HepG2 (cell line): ENCODE data around the gene FALEC. TPM values are rescaled to one million over a fixed set of nuclear protein-coding genes. Genes with fewer than 3 reads are reported as not detected.

Experiments
- ATAC-seq: fragments of 200-7000 bp; cut with Tn5 transposase; 3 replicates; pipeline ENCODE4 v1.9.1; 2020; ENCODE audit warnings: mild to moderate bottlenecking, moderate library complexity
- BruUV-seq: library from RNA; stranded (reverse); fragments of 400-500 nt; replicated peaks from 2 replicates; lab custom pipeline; 2021; lab: Mats Ljungman, UMichigan
- CTCF ChIA-PET: fragments of 300-600 bp; formaldehyde crosslinking; extraction: SDS; loops from one replicate; lab custom pipeline; 2021; ENCODE audit warnings: low total read pairs, inconsistent platforms, low intra/inter-chr PET ratio; lab: Yijun Ruan, JAX
- POLR2A ChIA-PET: fragments of 350-600 bp; sonication (Branson Sonifier 250); formaldehyde crosslinking; loops from one replicate; lab custom pipeline; 2020; ENCODE audit warnings: antibody characterized with exemption, inconsistent platforms; lab: Yijun Ruan, JAX
- DNase-seq: peaks from one replicate; pipeline ENCODE4 v3.0.0-alpha.2; 2015; ENCODE audit warnings: low spot score
- FAIRE-seq: peaks from 3 replicates; lab custom pipeline; 2011; peaks lifted over from hg19 to GRCh38; lab: Jason Lieb, UNC
- H2AFZ ChIP-seq: one replicate; pipeline ENCODE4 v1.6.1; 2011; ENCODE audit warnings: low read length, inconsistent platforms
- H3K27ac ChIP-seq: fragments of 300-600 bp; 3 replicates; pipeline ENCODE4 v1.8.0; 2011; ENCODE audit warnings: mixed run types, mild to moderate bottlenecking, mixed read lengths, low read length, inconsistent platforms; ENCODE audit not compliant: insufficient read depth; ENCODE audit errors: extremely low read length
- H3K27me3 ChIP-seq, 2 experiments: fragments of 200-600 bp in 1 of 2; 2 replicates in 1 of 2; 3 replicates in 1 of 2; pipeline versions ENCODE4 v1.6.0 to v1.8.0; 2011; ENCODE audit warnings: low read length in 2 of 2, mild to moderate bottlenecking in 2 of 2, moderate library complexity in 2 of 2, inconsistent platforms in 1 of 2; ENCODE audit not compliant: insufficient read depth in 2 of 2, control insufficient read depth in 1 of 2
- H3K36me3 ChIP-seq, 2 experiments: fragments of 200-600 bp in 1 of 2; replicated peaks in 1 of 2; 2 replicates in 1 of 2; 3 replicates in 1 of 2; pipeline versions ENCODE4 v1.5.1 to v1.8.0; 2011; ENCODE audit warnings: low read length in 2 of 2, inconsistent platforms in 1 of 2; ENCODE audit not compliant: insufficient read depth in 2 of 2, control insufficient read depth in 1 of 2
- H3K4me1 ChIP-seq: 2 replicates; pipeline ENCODE4 v1.5.1; 2012; ENCODE audit warnings: low read length, inconsistent platforms; ENCODE audit not compliant: insufficient read depth
- H3K4me2 ChIP-seq: 2 replicates; pipeline ENCODE4 v1.6.0; 2011; ENCODE audit warnings: low read depth, low read length, inconsistent platforms
- H3K4me3 ChIP-seq, 3 experiments: fragments of 200-600 bp in 1 of 3; sonication (generic), shearing (Covaris generic) in 1 of 3; replicated peaks in 1 of 3; 2 replicates each; pipeline ENCODE4 v1.5.1; 2011 to 2016; ENCODE audit warnings: low read length in 3 of 3, inconsistent platforms in 2 of 3, low read depth in 2 of 3, mild to moderate bottlenecking in 2 of 3, control low read depth in 1 of 3, mixed read lengths in 1 of 3; ENCODE audit not compliant: insufficient read depth in 1 of 3
- H3K79me2 ChIP-seq: one replicate; pipeline ENCODE4 v1.6.1; 2011; ENCODE audit warnings: low read length, inconsistent platforms; ENCODE audit not compliant: insufficient read depth
- H3K9ac ChIP-seq: 2 replicates; pipeline ENCODE4 v1.6.0; 2011; ENCODE audit warnings: mild to moderate bottlenecking, low read depth, low read length, inconsistent platforms; ENCODE audit not compliant: insufficient read depth
- H3K9me3 ChIP-seq: 2 replicates; pipeline ENCODE4 v1.5.1; 2012; ENCODE audit warnings: mild to moderate bottlenecking, low read length
- H4K20me1 ChIP-seq: 2 replicates; pipeline ENCODE4 v1.6.0; 2011; ENCODE audit warnings: inconsistent platforms, mild to moderate bottlenecking, low read length, moderate library complexity; ENCODE audit not compliant: insufficient read depth
- ZNF841 ChIP-seq: sonication (generic); formaldehyde crosslinking; IDR thresholded peaks from 2 replicates; pipeline ENCODE4 v1.8.1; 2023; ENCODE audit warnings: missing genetic modification reagents, borderline replicate concordance
- WGBS: methylation state at CpG from one replicate; pipeline ENCODE4 v1.1.6; 2017; ENCODE audit warnings: low lambda C conversion rate; 5-methylcytosine and 5-hydroxymethylcytosine counted together
- in situ Hi-C: cut with HindIII; loops from 2 replicates; pipeline ENCODE4 v1.10.0; 2017; ENCODE audit warnings: low pct_unique_long_range_greater_than_20kb; ENCODE audit not compliant: extremely low pct_ligation_motif_present
- intact Hi-C: fragments of 100-400 bp; cut with micrococcal nuclease; formaldehyde crosslinking; loops from one replicate; pipeline ENCODE4 v1.10.0; 2022; ENCODE audit not compliant: unreplicated experiment
- polyA plus RNA-seq, 8 experiments: library from polyadenylated mRNA; depleted of rRNA in 3 of 8; stranded (reverse) in 7 of 8; unstranded in 1 of 8; fragments of >200 nt; fragmentation: Illumina TruSeq in 4 of 8; extraction: Trizol in 4 of 8; gene quantifications; 2 replicates each; pipeline versions ENCODE4 v1.2.1 to v1.2.3, GENCODE V29; 2011 to 2016; ENCODE audit warnings: low read depth in 4 of 8, missing spikeins in 1 of 8, mixed read lengths in 1 of 8; ENCODE audit not compliant: insufficient read depth in 1 of 8
- total RNA-seq, 5 experiments: library from RNA; depleted of rRNA; stranded (reverse); fragments of >200 nt; fragmentation: Illumina TruSeq; extraction: Trizol; gene quantifications; 2 replicates each; pipeline ENCODE4 v1.2.3, GENCODE V29; 2016; ENCODE audit warnings: low read depth in 1 of 5
- TF ChIP-seq, protein P1 (sequence below): conservative IDR thresholded peaks from 2 replicates; pipeline ENCODE4 v1.6.1; 2018; ENCODE audit warnings: missing genetic modification reagents
- TF ChIP-seq, protein P2 (sequence below): sonication (generic); formaldehyde crosslinking; IDR thresholded peaks from 2 replicates; pipeline ENCODE4 v1.4.0; 2020; ENCODE audit warnings: missing genetic modification reagents, mild to moderate bottlenecking, borderline replicate concordance

The FALEC gene
- total and polyA plus RNA-seq, 2 of the 13 experiments (the other 11 are each of a cell fraction or from before 2014, with no cell fraction given), result 0.33 to 0.71 TPM

GRCh38 chr1:150528196-150528595 lies 12.6 kb downstream of the FALEC start (continued):
- TF ChIP-seq, protein P1, sequence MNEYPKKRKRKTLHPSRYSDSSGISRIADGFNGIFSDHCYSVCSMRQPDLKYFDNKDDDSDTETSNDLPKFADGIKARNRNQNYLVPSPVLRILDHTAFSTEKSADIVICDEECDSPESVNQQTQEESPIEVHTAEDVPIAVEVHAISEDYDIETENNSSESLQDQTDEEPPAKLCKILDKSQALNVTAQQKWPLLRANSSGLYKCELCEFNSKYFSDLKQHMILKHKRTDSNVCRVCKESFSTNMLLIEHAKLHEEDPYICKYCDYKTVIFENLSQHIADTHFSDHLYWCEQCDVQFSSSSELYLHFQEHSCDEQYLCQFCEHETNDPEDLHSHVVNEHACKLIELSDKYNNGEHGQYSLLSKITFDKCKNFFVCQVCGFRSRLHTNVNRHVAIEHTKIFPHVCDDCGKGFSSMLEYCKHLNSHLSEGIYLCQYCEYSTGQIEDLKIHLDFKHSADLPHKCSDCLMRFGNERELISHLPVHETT, result no peak

DNA sequence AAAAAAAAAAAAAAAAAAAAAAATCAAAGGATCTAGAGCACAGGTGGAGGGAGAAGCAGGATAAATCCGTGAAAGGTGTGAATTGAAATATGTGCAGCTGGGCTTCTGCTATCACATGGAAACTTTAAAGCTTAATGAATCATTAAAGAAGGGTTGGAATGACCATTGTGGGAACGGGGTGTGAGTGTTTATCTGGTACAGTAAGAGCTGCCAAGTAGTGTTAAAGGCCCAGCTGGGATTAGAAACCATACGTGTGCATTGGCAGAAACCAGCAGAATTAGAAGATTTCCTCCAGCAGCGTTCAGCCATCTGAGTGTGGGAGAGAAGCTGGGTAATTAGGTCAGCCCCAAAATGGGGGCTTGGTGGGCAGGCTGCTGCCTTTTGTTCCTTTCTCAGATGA lies 13.5 kb downstream of the FALEC start:
- intact Hi-C loops (no loop called here), in situ Hi-C loops (no loop called here)
- Histone ChIP-seq H3K4me3 (peak overlapping the region in 2 of 3 experiments; percentile 3 to 21; a peak in 1 of 6 replicates), H3K4me1 (peaks cover 52% of the 10 kb centered on the region), H3K9me3 (no peaks in the 10 kb centered on the region), H3K4me2 (peak overlapping the region; percentile 70), H3K36me3 (no peaks in the 10 kb centered on the region), H4K20me1 (no peaks in the 10 kb centered on the region), H3K27ac (no peak overlapping the region), H3K79me2 (no peaks in the 10 kb centered on the region), H3K9ac (peak overlapping the region; percentile 37; the same call in 1 of the 2 replicates), H2AFZ (peak overlapping the region; percentile 84), H3K27me3 (no peaks in the 10 kb centered on the region)
- TF ChIP-seq, protein P2, sequence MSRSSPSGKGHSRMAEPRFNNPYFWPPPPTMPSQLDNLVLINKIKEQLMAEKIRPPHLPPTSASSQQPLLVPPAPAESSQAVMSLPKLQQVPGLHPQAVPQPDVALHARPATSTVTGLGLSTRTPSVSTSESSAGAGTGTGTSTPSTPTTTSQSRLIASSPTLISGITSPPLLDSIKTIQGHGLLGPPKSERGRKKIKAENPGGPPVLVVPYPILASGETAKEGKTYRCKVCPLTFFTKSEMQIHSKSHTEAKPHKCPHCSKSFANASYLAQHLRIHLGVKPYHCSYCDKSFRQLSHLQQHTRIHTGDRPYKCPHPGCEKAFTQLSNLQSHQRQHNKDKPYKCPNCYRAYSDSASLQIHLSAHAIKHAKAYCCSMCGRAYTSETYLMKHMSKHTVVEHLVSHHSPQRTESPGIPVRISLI, result peak; percentile 49; the same call in 1 of the 2 replicates
- no peak for TF ChIP-seq ZNF841
- FAIRE-seq, result no peak
- BruUV-seq, result no TSS peak
- WGBS, result 7% methylated on average over 4 of the region's 4 CpGs
- no peak for DNase-seq
- ChIA-PET POLR2A (interaction anchor here (1.9 kb wide), 1 partner anchor 13 kb away, joined by 10 read pairs; the partner anchor contains the start of gene FALEC), CTCF (no interaction called here)
- ATAC-seq, result no peak
